ENCODE results near the gene RPS6KA1. TPM values are rescaled to one million over a fixed set of nuclear protein-coding genes. Genes with fewer than 3 reads are reported as not detected.

The RPS6KA1 gene
- total RNA-seq, 2 donors from 2014 or later = 41.3 TPM

GRCh38 chr1:26552720-26553119, 23.2 kb downstream of the RPS6KA1 start:
- Histone ChIP-seq H3K9me3 (ENCODE audit: control insufficient read depth, low read length) (no peaks in the 10 kb centered on the region), H3K9ac (ENCODE audit: extremely low read depth, low read length, poor library complexity, severe bottlenecking) (no peak overlapping the region), H3K4me1 (ENCODE audit: control insufficient read depth, insufficient read depth, low read length) (no peaks in the 10 kb centered on the region), H3K36me3 (ENCODE audit: control insufficient read depth, insufficient read depth, low read length) (peaks cover 16% of the 10 kb centered on the region), H3K4me3 (ENCODE audit: low read length) (no peak overlapping the region), H3K27ac (ENCODE audit: low read depth, low read length) (no peak overlapping the region), H3K27me3 (ENCODE audit: control insufficient read depth, insufficient read depth, low read length, poor library complexity, severe bottlenecking) (no peaks in the 10 kb centered on the region)
- no peak overlapping the region for H3K4me3 Mint-ChIP-seq
- no peak overlapping the region for H3K27ac Mint-ChIP-seq
- peaks cover 37% of the 10 kb centered on the region for H3K36me3 Mint-ChIP-seq (ENCODE audit: low read depth)
- DNase-seq = no peak
- no peaks in the 10 kb centered on the region for H3K27me3 Mint-ChIP-seq (ENCODE audit: insufficient read depth)
- 92 to 95% methylated on average over 4 to 6 of the region's 6 CpGs for WGBS, 2 experiments (ENCODE audit: insufficient coverage in 1 of 2, insufficient read length in 1 of 2)
- H3K9me3 Mint-ChIP-seq = no peaks in the 10 kb centered on the region
- no peak for TF ChIP-seq CTCF (conservative IDR thresholded peaks at IDR 0.05)
- no peaks in the 10 kb centered on the region for H3K4me1 Mint-ChIP-seq

- no peaks in the 10 kb centered on the region for H3K4me1 Mint-ChIP-seq
- DNase-seq = no peak
- no peak overlapping the region for H3K27ac Mint-ChIP-seq
- H3K27me3 Mint-ChIP-seq (ENCODE audit: insufficient read depth) = no peaks in the 10 kb centered on the region
- Histone ChIP-seq H3K9ac (ENCODE audit: extremely low read depth, low read length, poor library complexity, severe bottlenecking) (no peak overlapping the region), H3K4me1 (ENCODE audit: control insufficient read depth, insufficient read depth, low read length) (no peaks in the 10 kb centered on the region), H3K27ac (ENCODE audit: low read depth, low read length) (no peak overlapping the region), H3K27me3 (ENCODE audit: control insufficient read depth, insufficient read depth, low read length, poor library complexity, severe bottlenecking) (no peaks in the 10 kb centered on the region), H3K4me3 (ENCODE audit: low read length) (no peak overlapping the region), H3K9me3 (ENCODE audit: control insufficient read depth, low read length) (no peaks in the 10 kb centered on the region), H3K36me3 (ENCODE audit: control insufficient read depth, insufficient read depth, low read length) (peaks cover 22% of the 10 kb centered on the region)
- H3K9me3 Mint-ChIP-seq = no peaks in the 10 kb centered on the region
- 89 to 93% methylated on average over 12 to 14 of the region's 14 CpGs for WGBS, 2 experiments (ENCODE audit: insufficient coverage in 1 of 2, insufficient read length in 1 of 2)
- no peak for TF ChIP-seq CTCF (conservative IDR thresholded peaks at IDR 0.05)
- peaks cover 38% of the 10 kb centered on the region for H3K36me3 Mint-ChIP-seq (ENCODE audit: low read depth)
- H3K4me3 Mint-ChIP-seq = no peak overlapping the region
Measured at GRCh38 chr1:26553942-26554682, 24.6 kb downstream of the RPS6KA1 start.

- no peak for DNase-seq
Measured at GRCh38 chr1:26554781-26555180, 25.2 kb downstream of the RPS6KA1 start.

More at GRCh38 chr1:26554781-26555180, 25.2 kb downstream of the RPS6KA1 start:
- H3K9me3 ChIP-seq (ENCODE audit: control insufficient read depth, low read length) = no peaks in the 10 kb centered on the region
- peaks cover 40% of the 10 kb centered on the region for H3K36me3 Mint-ChIP-seq (ENCODE audit: low read depth)
- no peak overlapping the region for H3K4me3 ChIP-seq (ENCODE audit: low read length)
- H3K27me3 Mint-ChIP-seq (ENCODE audit: insufficient read depth) = no peaks in the 10 kb centered on the region
- H3K27me3 ChIP-seq (ENCODE audit: control insufficient read depth, insufficient read depth, low read length, poor library complexity, severe bottlenecking) = no peaks in the 10 kb centered on the region
- no peak overlapping the region for H3K9ac ChIP-seq (ENCODE audit: extremely low read depth, low read length, poor library complexity, severe bottlenecking)
- no peak for TF ChIP-seq CTCF (conservative IDR thresholded peaks at IDR 0.05)
- H3K27ac Mint-ChIP-seq = no peak overlapping the region
- H3K4me1 ChIP-seq (ENCODE audit: control insufficient read depth, insufficient read depth, low read length) = no peaks in the 10 kb centered on the region
- H3K36me3 ChIP-seq (ENCODE audit: control insufficient read depth, insufficient read depth, low read length) = peaks cover 22% of the 10 kb centered on the region
- peak overlapping the region; percentile 47 for H3K27ac ChIP-seq (ENCODE audit: low read depth, low read length)
- WGBS, 2 experiments (ENCODE audit: insufficient coverage in 1 of 2, insufficient read length in 1 of 2) = 94 to 100% methylated on average over 6 to 10 of the region's 10 CpGs
- no peak overlapping the region for H3K4me3 Mint-ChIP-seq
- no peaks in the 10 kb centered on the region for H3K4me1 Mint-ChIP-seq
- H3K9me3 Mint-ChIP-seq = no peaks in the 10 kb centered on the region

Measured in endodermal cell (in vitro differentiated cells).